C4-2B (cell line): ENCODE results near the gene UNC119.

Source experiments
- H3K27ac ChIP-seq: fragments of 450-650 bp; 2 replicates; pipeline ENCODE4 v1.5.1; 2017
- ZFX ChIP-seq: fragments of 450-650 bp; IDR thresholded peaks from 2 replicates; pipeline ENCODE4 v1.6.1; 2017
- TF ChIP-seq, protein P1 (sequence below): fragments of 450-650 bp; conservative IDR thresholded peaks from 2 replicates; pipeline ENCODE4 v1.5.1; 2017; ENCODE audit warnings: mild to moderate bottlenecking

The UNC119 gene

GRCh38 chr17:28576758-28577465, 24.5 kb upstream of the UNC119 start, which contains the start of gene ALDOC:
Gene ALDOC, minus strand, starts transcription at chr17:28576895. Its CDS starts 1,363 bp downstream, at chr17:28575532.
- H3K27ac ChIP-seq: peak within 1 kb of the TSS; percentile 71
- TF ChIP-seq ZFX: no peak
- TF ChIP-seq, protein P1, sequence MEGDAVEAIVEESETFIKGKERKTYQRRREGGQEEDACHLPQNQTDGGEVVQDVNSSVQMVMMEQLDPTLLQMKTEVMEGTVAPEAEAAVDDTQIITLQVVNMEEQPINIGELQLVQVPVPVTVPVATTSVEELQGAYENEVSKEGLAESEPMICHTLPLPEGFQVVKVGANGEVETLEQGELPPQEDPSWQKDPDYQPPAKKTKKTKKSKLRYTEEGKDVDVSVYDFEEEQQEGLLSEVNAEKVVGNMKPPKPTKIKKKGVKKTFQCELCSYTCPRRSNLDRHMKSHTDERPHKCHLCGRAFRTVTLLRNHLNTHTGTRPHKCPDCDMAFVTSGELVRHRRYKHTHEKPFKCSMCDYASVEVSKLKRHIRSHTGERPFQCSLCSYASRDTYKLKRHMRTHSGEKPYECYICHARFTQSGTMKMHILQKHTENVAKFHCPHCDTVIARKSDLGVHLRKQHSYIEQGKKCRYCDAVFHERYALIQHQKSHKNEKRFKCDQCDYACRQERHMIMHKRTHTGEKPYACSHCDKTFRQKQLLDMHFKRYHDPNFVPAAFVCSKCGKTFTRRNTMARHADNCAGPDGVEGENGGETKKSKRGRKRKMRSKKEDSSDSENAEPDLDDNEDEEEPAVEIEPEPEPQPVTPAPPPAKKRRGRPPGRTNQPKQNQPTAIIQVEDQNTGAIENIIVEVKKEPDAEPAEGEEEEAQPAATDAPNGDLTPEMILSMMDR: no peak

- peak overlapping the region; percentile 71 for H3K27ac ChIP-seq
Measured at GRCh38 chr17:28576016-28576415, 23.6 kb upstream of the UNC119 start.

DNA sequence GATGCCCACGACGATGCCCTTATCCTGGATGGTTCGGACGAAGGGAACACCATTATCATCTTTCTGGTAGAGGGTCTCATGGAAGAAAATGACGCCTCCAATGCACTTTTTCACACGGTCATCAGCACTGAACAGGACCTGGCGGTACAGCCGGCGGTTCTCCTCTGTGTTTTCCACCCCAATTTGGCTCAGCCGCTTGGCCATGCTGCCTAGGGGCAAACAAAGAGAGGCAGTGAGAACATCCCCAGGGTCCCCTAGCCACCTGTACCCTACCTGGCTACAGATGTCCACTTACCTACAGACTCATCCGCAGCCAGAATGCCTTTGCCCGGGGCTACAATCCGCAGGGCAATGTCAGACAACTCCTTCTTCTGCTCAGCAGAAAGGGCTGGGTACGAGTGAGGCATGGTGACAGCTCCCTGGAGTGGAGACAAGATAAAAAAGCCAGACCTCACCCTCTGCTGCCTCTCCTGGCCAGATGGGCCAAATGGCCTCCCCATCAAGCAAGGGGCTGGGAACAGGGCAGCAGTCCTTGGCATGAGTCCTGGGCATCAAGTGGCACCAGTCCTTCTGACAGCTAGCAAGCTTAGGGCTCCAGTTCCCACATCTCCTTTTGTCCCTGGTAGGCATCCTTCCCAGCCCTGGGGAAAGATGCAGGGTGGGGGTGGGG, 22.8 kb upstream of the UNC119 start:
- H3K27ac ChIP-seq: no peak overlapping the region
- TF ChIP-seq ZFX: no peak
- TF ChIP-seq, protein P1: no peak

- no peak for TF ChIP-seq ZFX
- TF ChIP-seq, protein P1: no peak; the same call in 1 of the 2 replicates
Measured at GRCh38 chr17:28574526-28574925, 22.1 kb upstream of the UNC119 start.

GRCh38 chr17:28573966-28574480, 21.6 kb upstream of the UNC119 start:
- TF ChIP-seq, protein P1: no peak
- no peak for TF ChIP-seq ZFX
- H3K27ac ChIP-seq: no peak overlapping the region

More at GRCh38 chr17:28574526-28574925, 22.1 kb upstream of the UNC119 start:
- no peak overlapping the region for H3K27ac ChIP-seq

GRCh38 chr17:28573521-28573920, 21.1 kb upstream of the UNC119 start:
- TF ChIP-seq ZFX: no peak
- TF ChIP-seq, protein P1: no peak

GRCh38 chr17:28573040-28573380, 20.6 kb upstream of the UNC119 start:
- no peak overlapping the region for H3K27ac ChIP-seq
- TF ChIP-seq, protein P1: no peak
- TF ChIP-seq ZFX: no peak

More at GRCh38 chr17:28573521-28573920, 21.1 kb upstream of the UNC119 start:
- H3K27ac ChIP-seq: no peak overlapping the region
